K562 (cell line): ENCODE data around the gene CGB8.

Source experiments
- BDP1 ChIP-seq: IDR thresholded peaks from 3 replicates; pipeline ENCODE4 v1.6.1; 2011; ENCODE audit not compliant: insufficient read length, insufficient read depth
- CHD1 ChIP-seq: fragments of 200-600 bp; sonication (generic); IDR thresholded peaks from one replicate; pipeline ENCODE4 v1.6.1; 2012; ENCODE audit warnings: mild to moderate bottlenecking, moderate library complexity, low read length, inconsistent platforms
- HDAC2 ChIP-seq: fragments of 450-650 bp; IDR thresholded peaks from 2 replicates; pipeline ENCODE4 v1.6.1; 2016; ENCODE audit warnings: mild to moderate bottlenecking
- PHF21A ChIP-seq: fragments of 450-650 bp; IDR thresholded peaks from 2 replicates; pipeline ENCODE4 v1.6.1; 2017; ENCODE audit warnings: low read depth, borderline replicate concordance
- POLR2A ChIP-seq: fragments of 450-650 bp; conservative IDR thresholded peaks from 2 replicates; pipeline ENCODE4 v1.6.1; 2016
- POLR2AphosphoS5 ChIP-seq: IDR thresholded peaks from 2 replicates; pipeline ENCODE4 v1.6.1; 2011; ENCODE audit warnings: mild to moderate bottlenecking, low read depth, low read length, moderate library complexity; ENCODE audit not compliant: control insufficient read depth, insufficient read depth
- TAF1 ChIP-seq: IDR thresholded peaks from 2 replicates; pipeline ENCODE4 v1.6.1; 2011; ENCODE audit warnings: mild to moderate bottlenecking, low read length, moderate library complexity; ENCODE audit not compliant: insufficient read depth, control insufficient read depth, severe bottlenecking; ENCODE audit errors: extremely low read depth
- ZNF232 ChIP-seq: sonication (generic); formaldehyde crosslinking; IDR thresholded peaks from 2 replicates; pipeline ENCODE4 v1.8.0; 2022; ENCODE audit warnings: mild to moderate bottlenecking, missing genetic modification reagents
- ZNF274 ChIP-seq: IDR thresholded peaks from 2 replicates; pipeline ENCODE4 v1.6.1; 2011; ENCODE audit warnings: low read depth, mild to moderate bottlenecking, low read length, moderate library complexity, borderline replicate concordance
- TF ChIP-seq, protein P1 (sequence below): sonication (generic); formaldehyde crosslinking; IDR thresholded peaks from 2 replicates; pipeline ENCODE4 v1.5.0; 2020; ENCODE audit warnings: missing genetic modification reagents
- TF ChIP-seq, protein P2 (sequence below), 3 experiments: IDR thresholded peaks in 2 of 3; conservative IDR thresholded peaks in 1 of 3; 2 replicates each; pipeline ENCODE4 v1.5.1; 2011 to 2012; ENCODE audit warnings: low read length in 3 of 3, mild to moderate bottlenecking in 3 of 3, control low read depth in 2 of 3, improper control_type of control experiment in 1 of 3, inconsistent platforms in 1 of 3, low read depth in 1 of 3, mixed read lengths in 1 of 3, moderate library complexity in 1 of 3; ENCODE audit not compliant: insufficient read depth in 2 of 3
- TF ChIP-seq, protein P3 (sequence below): IDR thresholded peaks from 2 replicates; pipeline ENCODE4 v1.6.1; 2012; ENCODE audit warnings: low read depth, low read length, improper control_type of control experiment, borderline replicate concordance
- TF ChIP-seq, protein P4 (sequence below), 2 experiments: fragments of 450-650 bp; formaldehyde crosslinking in 1 of 2; IDR thresholded peaks; 2 replicates each; pipeline versions ENCODE4 v1.4.0 to v1.6.1; 2014 to 2020; ENCODE audit warnings: mild to moderate bottlenecking in 2 of 2, borderline replicate concordance in 1 of 2, low read depth in 1 of 2

DNA sequence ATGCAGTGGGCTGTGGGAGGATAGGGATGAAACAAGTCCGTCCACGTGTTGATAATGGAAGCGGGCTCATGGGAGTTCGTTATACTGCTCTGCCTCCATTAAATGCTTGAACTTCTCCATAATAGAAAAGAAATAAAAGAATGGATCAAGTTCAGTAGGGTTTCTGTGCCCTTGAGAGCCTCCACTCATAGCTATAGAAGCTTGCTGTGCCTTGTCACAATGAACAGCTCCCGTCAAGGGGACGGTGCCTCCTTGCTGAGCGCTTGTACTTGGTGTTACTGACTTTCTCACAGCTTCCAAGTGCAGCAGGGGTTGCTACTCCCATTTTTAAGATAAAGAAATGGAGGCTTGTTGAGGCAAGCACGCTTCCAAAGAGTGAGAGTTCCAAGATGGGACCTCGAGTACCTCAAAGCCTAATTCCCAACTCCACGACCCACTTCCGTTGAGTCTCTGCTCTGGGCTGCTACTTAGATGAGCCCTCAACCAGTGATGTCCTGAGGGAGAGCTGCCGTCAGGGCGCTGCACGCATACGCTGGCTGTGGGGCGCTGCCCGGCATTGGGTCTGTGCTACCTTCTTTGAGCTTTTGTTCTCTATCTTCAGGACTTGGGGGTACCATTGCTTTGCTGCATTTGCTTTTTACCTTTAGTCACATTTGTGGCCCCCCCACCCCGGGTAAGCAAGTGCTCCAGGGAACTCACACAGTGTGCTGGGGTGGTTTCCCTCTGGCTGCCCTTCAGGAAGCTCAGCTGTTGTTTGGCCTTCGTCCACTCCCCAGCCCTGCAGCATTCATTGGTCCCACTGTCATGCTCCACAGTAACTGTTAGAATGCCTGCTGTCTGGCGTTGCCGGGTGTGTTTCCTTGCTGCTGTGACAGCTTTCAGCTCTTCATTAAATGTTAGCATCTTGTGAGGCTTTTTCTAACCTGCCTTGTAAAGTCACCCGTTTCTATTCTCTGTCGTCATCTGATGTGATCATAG is 45.9 kb upstream of the CGB8 start:
- TF ChIP-seq TAF1 (no peak), PHF21A (no peak), POLR2A (no peak), CHD1 (no peak), ZNF232 (CRISPR knock-in tag) (no peak), POLR2AphosphoS5 (no peak; the same call in 1 of the 2 replicates), HDAC2 (no peak), BDP1 (no peak), ZNF274 (no peak)
- TF ChIP-seq, protein P1, sequence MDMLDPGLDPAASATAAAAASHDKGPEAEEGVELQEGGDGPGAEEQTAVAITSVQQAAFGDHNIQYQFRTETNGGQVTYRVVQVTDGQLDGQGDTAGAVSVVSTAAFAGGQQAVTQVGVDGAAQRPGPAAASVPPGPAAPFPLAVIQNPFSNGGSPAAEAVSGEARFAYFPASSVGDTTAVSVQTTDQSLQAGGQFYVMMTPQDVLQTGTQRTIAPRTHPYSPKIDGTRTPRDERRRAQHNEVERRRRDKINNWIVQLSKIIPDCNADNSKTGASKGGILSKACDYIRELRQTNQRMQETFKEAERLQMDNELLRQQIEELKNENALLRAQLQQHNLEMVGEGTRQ (CRISPR knock-in tag): no peak
- TF ChIP-seq, protein P2, sequence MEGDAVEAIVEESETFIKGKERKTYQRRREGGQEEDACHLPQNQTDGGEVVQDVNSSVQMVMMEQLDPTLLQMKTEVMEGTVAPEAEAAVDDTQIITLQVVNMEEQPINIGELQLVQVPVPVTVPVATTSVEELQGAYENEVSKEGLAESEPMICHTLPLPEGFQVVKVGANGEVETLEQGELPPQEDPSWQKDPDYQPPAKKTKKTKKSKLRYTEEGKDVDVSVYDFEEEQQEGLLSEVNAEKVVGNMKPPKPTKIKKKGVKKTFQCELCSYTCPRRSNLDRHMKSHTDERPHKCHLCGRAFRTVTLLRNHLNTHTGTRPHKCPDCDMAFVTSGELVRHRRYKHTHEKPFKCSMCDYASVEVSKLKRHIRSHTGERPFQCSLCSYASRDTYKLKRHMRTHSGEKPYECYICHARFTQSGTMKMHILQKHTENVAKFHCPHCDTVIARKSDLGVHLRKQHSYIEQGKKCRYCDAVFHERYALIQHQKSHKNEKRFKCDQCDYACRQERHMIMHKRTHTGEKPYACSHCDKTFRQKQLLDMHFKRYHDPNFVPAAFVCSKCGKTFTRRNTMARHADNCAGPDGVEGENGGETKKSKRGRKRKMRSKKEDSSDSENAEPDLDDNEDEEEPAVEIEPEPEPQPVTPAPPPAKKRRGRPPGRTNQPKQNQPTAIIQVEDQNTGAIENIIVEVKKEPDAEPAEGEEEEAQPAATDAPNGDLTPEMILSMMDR (IDR thresholded peaks at IDR 0.05 in 2 of 3, conservative IDR thresholded peaks at IDR 0.05 in 1 of 3; ENCODE audit: insufficient read depth in 2 of 3, low read depth in 1 of 3, low read length in 3 of 3): no peak
- TF ChIP-seq, protein P3, sequence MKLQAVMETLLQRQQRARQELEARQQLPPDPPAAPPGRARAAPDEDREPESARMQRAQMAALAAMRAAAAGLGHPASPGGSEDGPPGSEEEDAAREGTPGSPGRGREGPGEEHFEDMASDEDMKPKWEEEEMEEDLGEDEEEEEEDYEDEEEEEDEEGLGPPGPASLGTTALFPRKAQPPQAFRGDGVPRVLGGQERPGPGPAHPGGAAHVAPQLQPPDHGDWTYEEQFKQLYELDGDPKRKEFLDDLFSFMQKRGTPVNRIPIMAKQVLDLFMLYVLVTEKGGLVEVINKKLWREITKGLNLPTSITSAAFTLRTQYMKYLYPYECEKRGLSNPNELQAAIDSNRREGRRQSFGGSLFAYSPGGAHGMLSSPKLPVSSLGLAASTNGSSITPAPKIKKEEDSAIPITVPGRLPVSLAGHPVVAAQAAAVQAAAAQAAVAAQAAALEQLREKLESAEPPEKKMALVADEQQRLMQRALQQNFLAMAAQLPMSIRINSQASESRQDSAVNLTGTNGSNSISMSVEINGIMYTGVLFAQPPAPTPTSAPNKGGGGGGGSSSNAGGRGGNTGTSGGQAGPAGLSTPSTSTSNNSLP: no peak
- TF ChIP-seq, protein P4, sequence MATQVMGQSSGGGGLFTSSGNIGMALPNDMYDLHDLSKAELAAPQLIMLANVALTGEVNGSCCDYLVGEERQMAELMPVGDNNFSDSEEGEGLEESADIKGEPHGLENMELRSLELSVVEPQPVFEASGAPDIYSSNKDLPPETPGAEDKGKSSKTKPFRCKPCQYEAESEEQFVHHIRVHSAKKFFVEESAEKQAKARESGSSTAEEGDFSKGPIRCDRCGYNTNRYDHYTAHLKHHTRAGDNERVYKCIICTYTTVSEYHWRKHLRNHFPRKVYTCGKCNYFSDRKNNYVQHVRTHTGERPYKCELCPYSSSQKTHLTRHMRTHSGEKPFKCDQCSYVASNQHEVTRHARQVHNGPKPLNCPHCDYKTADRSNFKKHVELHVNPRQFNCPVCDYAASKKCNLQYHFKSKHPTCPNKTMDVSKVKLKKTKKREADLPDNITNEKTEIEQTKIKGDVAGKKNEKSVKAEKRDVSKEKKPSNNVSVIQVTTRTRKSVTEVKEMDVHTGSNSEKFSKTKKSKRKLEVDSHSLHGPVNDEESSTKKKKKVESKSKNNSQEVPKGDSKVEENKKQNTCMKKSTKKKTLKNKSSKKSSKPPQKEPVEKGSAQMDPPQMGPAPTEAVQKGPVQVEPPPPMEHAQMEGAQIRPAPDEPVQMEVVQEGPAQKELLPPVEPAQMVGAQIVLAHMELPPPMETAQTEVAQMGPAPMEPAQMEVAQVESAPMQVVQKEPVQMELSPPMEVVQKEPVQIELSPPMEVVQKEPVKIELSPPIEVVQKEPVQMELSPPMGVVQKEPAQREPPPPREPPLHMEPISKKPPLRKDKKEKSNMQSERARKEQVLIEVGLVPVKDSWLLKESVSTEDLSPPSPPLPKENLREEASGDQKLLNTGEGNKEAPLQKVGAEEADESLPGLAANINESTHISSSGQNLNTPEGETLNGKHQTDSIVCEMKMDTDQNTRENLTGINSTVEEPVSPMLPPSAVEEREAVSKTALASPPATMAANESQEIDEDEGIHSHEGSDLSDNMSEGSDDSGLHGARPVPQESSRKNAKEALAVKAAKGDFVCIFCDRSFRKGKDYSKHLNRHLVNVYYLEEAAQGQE (IDR thresholded peaks at IDR 0.05; ENCODE audit: borderline replicate concordance): no peak
- TF ChIP-seq, protein P4 (CRISPR knock-in tag; IDR thresholded peaks at IDR 0.05; ENCODE audit: low read depth): no peak
